A549 (cell line): ENCODE results near the gene FCGR3B.
"Not testable (repeated sequence)": the region's sequence is repeated elsewhere in the genome, so short reads cannot be mapped to it uniquely, and the experiment has no call there.

Experiments
- JUN ChIP-seq, 2 experiments: fragments of >200 bp; sonication (Bioruptor Twin); formaldehyde crosslinking; IDR thresholded peaks; 2 replicates in 1 of 2; 3 replicates in 1 of 2; pipeline ENCODE4 v1.6.1; 2016 to 2017
- SMC3 ChIP-seq: fragments of >200 bp; sonication (Bioruptor Twin); formaldehyde crosslinking; IDR thresholded peaks from 3 replicates; pipeline ENCODE4 v1.6.1; 2018; ENCODE audit warnings: inconsistent platforms

GRCh38 chr1:161639203-161639602 is 8.2 kb upstream of the FCGR3B start:
- TF ChIP-seq JUN (IDR thresholded peaks at IDR 0.05); SMC3: not testable (repeated sequence)
